Measurements from ENCODE around the gene PLAGL1.
A peak's percentile ranks its signal among the peaks of the same experiment; 100 is the strongest.

- TF ChIP-seq POLR2AphosphoS5 (IDR thresholded peaks at IDR 0.05; ENCODE audit: low read depth, low read length) (no peak), CTCF (IDR thresholded peaks at IDR 0.05) (peak; percentile 92), SIN3A (IDR thresholded peaks at IDR 0.05; ENCODE audit: borderline replicate concordance, insufficient read depth, low read depth, low read length) (no peak), TCF7L2 (IDR thresholded peaks at IDR 0.05; ENCODE audit: low read depth, low read length) (no peak), REST (IDR thresholded peaks at IDR 0.05; ENCODE audit: insufficient read depth in 1 of 2, low read depth in 2 of 2, low read length in 1 of 2) (no peak)
Measured at GRCh38 chr6:143941852-143942627, 66.0 kb downstream of the PLAGL1 start.
